Middle frontal gyrus (tissue), 1 donor: ENCODE measurements around the gene EBI3.
"Not testable (repeated sequence)": the region's sequence is repeated elsewhere in the genome, so short reads cannot be mapped to it uniquely, and the experiment has no call there.

Experiments used
- DNase-seq: peaks from one replicate; pipeline ENCODE4 v3.0.0-alpha.2; 2015; ENCODE audit warnings: low spot score; ENCODE audit errors: extremely low spot score

Gene EBI3

GRCh38 chr19:4200940-4201542 is 28.3 kb upstream of the EBI3 start:
- DNase-seq: no peak

- no peak for DNase-seq
Observed at GRCh38 chr19:4201798-4202197, 27.5 kb upstream of the EBI3 start.

- DNase-seq: no peak
Observed at GRCh38 chr19:4206818-4207484, 22.4 kb upstream of the EBI3 start.

DNA sequence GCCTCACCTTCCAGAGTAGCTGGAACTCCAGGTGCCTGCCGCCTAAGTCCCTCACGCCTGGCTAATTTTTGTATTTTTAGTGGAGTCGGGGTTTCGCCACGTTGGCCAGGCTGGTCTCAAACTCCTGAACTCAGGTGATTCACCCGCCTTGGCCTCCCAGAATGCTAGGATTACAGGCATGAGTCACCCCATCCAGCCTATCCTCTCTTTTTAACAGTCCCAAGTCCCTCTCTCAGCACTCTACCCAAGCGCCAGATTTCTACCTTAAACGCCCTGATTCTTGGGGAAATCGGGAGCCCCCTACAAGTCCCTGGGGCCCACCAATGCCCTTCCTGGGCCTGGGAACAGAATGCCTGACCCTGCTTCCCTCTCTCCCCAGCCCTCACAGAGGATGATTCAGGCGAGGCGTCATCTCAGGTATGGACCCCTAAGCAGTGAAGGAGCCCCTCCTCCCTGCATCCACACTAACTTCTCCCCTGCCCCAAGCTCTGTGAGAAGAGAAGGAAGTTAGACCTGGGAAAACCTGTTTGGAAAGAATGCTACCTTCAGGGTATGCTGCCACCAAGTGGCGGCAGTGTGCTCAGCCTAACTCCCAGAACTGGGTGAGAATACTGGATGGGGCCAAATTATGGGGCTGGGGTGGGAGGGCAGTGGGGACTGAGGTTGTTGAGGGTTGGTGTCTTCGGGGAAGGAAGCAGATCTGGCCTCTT is 20.8 kb upstream of the EBI3 start:
- DNase-seq: no peak

- no peak for DNase-seq
Observed at GRCh38 chr19:4210166-4210731, 19.1 kb upstream of the EBI3 start.

DNA sequence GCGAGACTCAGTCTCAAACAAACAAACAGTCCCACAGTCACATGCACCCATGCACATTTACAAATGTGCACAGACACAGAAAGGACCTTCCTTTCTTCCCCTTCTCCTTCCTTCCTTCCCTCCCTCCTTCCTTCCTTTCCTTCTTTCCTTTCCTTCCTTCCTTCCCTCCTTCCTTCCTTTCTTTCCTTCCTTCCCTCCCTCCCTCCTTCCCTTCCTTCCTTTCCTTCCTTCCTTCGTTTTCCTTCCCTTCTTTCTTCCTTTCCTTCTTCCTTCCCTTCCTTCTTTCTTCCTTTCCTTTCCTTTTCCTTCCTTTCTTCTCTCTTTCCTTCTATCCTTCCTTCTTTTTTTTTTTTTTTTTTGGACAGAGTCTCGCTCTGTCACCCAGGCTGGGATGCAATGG is 16.2 kb upstream of the EBI3 start:
- DNase-seq: no peak

DNA sequence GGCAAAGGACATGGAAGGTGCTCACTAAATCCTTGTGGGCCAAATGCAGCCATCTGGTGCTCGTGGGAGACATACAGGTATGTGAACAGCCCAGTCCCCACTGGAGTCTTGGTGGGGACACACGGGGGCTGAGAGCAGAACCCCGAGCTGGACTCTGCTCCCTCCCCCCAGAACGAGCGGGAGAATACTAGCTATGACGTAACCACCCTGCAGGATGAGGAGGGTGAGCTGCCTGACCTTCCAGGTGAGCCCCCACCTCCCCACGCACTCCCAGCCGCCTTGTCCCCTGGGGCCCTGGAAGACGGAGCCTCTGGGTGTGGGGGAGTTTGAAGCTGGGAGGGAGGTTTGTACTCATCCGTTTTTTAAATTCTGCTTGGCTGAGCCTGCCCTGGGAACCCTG is 13.5 kb upstream of the EBI3 start:
- DNase-seq: no peak

DNA sequence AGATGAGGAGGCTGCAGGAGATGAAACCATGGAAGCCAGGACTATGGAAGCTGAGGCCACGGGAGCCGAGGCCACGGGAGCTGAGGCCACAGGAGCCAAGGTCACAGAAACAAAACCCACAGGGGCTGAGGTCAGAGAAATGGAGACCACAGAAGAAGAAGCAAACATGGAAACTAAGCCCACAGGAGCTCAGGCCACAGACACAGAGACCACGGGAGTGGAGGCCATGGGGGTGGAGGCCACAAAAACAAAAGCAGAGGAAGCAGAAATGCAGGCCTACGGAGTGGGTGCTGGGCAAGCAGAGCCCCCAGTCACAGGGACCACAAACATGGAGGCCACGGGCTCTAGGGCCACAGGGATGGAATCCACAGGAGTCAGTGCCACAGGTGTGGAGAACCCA is 12.5 kb upstream of the EBI3 start:
- DNase-seq: no peak

- no peak for DNase-seq
Observed at GRCh38 chr19:4217429-4218264, 11.7 kb upstream of the EBI3 start.

GRCh38 chr19:4218523-4218922 is 10.8 kb upstream of the EBI3 start:
- DNase-seq: not testable (repeated sequence)

DNA sequence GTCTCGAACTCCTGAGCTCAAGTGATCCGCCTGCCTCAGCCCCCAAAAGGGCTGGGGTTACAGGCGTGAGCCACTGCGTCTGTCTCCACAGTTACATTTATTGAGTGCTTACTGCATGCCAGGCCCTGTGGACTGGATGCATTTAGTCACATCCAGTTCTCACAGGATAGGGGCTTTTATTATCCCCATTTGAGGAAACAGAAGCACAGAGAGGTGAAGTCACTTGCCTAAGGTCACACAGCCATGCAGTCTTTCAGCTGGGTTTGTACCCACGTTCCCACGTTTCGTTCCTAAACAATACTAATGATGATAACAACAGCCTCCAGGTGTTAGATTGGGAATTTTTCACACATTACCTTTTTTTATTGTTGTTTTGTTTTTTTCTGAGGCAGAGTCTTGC is 9.1 kb upstream of the EBI3 start:
- DNase-seq: no peak

- no peak for DNase-seq
Observed at GRCh38 chr19:4224470-4224869, 4.9 kb upstream of the EBI3 start.

- no peak for DNase-seq
Observed at GRCh38 chr19:4225885-4226284, 3.4 kb upstream of the EBI3 start.

DNA sequence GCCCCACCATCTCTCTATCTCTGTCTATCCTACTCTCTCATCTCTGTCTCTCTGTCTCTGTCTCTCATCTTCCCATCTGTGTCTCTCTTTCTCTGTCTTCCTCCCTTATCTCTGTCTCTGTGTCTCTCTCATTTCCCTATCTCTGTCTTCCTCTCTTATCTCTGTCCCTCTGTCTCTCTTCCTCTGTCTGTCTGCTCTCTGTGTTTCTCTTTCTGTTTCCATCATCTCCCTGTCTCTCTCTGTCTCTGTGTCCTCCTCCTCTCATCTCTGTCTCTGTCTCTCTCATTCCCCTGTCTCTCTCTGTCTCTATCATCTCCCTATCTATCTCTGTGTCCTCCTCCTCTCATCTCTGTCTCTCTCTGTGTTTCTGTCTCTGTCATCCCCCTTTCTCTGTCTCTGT is 1.6 kb upstream of the EBI3 start:
- no peak for DNase-seq

DNA sequence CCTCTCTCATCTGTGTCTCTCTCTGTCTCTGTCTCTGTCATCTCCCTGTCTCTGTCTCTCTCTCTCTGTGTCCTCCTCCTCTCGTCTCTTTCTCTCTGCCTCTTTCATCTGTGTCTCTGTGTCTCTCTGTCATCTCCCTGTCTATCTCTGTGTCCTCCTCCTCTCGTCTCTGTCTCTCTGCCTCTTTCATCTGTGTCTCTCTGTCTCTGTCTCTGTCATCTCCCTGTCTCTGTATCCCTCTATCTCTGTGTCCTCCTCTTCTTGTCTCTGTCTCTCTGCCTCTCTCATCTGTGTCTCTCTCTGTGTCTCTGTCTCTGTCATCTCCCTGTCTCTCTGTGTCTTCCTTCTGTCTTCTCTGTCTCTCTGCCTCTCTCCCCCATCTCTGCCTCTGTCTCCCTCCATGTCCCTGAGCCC is 551 bp upstream of the EBI3 start:
- no peak for DNase-seq

GRCh38 chr19:4230237-4230636 is 914 bp downstream of the EBI3 start:
- not testable (repeated sequence) for DNase-seq

DNA sequence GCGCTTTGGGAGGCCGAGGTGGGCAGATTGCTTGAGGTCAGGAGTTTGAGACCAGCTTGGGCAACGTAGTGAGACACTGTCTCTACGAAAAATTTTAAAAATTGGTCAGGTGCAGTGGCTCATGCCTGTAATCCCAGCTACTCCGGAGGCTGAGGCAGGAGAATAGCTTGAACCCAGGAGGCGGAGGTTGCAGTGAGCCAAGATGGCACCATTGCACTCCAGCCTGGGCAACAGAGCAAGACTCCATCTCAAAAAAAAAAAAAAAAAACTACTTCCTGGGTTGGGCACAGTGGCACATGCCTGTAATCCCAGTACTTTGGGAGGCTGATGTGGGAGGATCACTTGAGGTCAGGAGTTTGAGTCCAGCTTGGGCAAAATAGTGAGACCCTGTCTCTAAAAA is 2.2 kb downstream of the EBI3 start:
- DNase-seq: not testable (repeated sequence)

DNA sequence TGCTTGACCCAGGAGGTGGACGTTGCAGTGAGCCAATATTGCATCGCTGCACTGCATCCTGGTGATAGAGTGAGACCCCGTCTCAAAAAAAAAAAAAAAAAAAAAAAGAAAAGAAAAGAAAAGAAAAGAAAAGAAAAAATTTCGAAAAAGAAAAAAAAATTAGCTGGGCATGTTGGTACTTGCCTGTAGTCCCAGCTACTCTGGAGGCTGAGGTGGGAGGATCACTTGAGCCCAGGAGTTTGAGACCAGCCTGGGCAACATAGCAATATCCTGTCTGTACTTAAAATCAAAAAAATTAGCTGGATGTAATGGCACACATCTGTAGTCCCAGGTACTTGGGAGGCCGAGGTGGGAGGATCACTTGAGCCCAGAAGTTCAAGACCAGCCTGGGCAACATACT is 2.8 kb downstream of the EBI3 start:
- not testable (repeated sequence) for DNase-seq

DNA sequence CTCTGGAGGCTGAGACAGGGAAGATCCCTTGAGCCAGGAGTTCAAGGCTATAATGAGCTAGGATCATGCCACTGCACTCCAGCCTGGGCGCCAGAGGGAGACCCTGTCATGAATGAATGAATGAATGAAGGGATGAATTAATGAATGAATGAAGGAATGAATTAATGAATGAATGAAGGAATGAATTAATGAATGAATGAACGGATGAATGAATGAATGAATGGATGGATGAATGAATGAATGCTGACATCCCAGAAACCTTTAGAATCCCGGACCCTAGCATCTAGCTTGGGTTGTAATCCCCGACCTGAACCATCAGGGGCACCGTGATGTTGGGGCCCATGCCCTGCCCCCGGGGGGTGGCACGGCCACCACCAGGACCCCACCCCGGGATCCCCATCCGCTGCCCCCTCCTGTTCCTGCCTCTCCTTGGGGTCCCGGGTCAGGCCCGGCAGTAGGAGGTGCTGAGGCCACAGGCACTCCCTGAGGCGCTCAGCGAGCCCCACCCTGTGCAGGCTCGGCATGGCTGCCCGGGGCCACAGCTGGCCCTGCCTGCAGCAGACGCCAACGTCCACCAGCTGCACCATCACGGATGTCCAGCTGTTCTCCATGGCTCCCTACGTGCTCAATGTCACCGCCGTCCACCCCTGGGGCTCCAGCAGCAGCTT is 3.4 kb downstream of the EBI3 start:
- DNase-seq: no peak

DNA sequence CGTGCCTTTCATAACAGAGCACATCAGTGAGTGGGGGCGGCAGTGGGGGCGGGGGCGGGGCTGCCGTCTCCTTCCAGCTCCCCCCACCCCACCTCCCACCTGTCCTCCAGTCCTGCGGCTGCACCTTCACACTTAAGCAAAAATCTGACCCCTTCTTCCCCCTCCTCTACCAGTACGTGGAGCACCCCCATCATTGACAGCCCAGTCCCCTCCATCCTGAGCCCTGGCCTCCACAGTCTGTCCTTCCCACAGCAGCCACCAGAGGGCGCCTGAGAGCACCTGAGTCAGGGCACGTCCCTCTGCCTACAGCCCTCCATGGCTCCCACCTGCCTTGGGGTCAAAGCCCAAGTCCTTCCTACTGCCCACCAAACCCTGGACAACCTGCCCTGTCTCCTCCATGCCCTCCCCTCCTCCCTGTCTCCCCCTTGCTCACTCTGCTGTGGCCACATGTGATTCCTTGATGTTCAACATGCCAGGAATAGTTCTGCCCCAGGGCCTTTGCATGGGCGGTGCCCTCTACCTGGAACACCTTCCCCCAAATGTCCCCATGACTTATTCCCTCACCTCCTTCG is 4.0 kb downstream of the EBI3 start:
- DNase-seq: no peak
